ENCODE results near the gene ADAM12.
"Not testable (repeated sequence)": the region's sequence is repeated elsewhere in the genome, so short reads cannot be mapped to it uniquely, and the experiment has no call there.

Gene ADAM12

DNA sequence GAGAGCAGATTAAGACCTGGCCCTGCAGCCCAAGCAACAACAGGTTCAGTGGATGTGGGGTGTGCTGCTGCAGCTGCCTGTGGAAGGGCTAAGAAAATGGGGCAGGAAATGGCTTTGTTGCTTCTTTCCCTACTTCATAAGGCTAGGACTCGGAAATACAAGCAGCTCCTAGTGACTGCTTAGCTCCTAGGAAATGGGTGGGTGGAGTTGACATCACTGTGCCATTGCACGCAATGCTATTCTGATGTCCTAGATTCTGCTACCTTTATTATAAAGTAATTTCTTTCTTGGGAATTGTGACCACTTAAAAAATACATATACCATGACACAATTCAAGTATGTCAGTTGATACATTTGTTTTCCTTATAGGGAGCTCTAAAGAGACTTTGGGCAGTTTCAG is 336.1 kb downstream of the ADAM12 start:
- Histone ChIP-seq H3F3A (ENCODE audit: insufficient read depth, low read length) (no peaks in the 10 kb centered on the region), H2AFZ (ENCODE audit: low read length) (no peak overlapping the region), H3K36me3 (replicated peaks; ENCODE audit: insufficient read depth, low read length) (no peaks in the 10 kb centered on the region), H4K20me1 (ENCODE audit: insufficient read depth, low read length) (no peaks in the 10 kb centered on the region), H3K4me1 (ENCODE audit: low read length) (no peaks in the 10 kb centered on the region), H3K79me2 (ENCODE audit: low read length) (no peaks in the 10 kb centered on the region), H3K9ac (ENCODE audit: low read length) (no peak overlapping the region), H3K27me3 (replicated peaks; ENCODE audit: insufficient read depth, low read length) (no peaks in the 10 kb centered on the region), H3K4me2 (ENCODE audit: low read depth, low read length) (no peak overlapping the region), H3K27ac (ENCODE audit: low read length) (no peak overlapping the region), H3K9me2 (replicated peaks; ENCODE audit: insufficient read depth, low read length) (no peaks in the 10 kb centered on the region), H3K9me3 (replicated peaks; ENCODE audit: insufficient read depth, low read length) (no peaks in the 10 kb centered on the region), H3K4me3 (ENCODE audit: low read length) (no peak overlapping the region)
- no peak for TF ChIP-seq CTCF (IDR thresholded peaks at IDR 0.05; ENCODE audit: low read length)
- TF ChIP-seq EZH2phosphoT487 (IDR thresholded peaks at IDR 0.05; ENCODE audit: low read length) = no peak
- TF ChIP-seq EZH2 (optimal IDR thresholded peaks at IDR 0.05; ENCODE audit: low read depth, low read length) = no peak
- DNase-seq = no peak

DNA sequence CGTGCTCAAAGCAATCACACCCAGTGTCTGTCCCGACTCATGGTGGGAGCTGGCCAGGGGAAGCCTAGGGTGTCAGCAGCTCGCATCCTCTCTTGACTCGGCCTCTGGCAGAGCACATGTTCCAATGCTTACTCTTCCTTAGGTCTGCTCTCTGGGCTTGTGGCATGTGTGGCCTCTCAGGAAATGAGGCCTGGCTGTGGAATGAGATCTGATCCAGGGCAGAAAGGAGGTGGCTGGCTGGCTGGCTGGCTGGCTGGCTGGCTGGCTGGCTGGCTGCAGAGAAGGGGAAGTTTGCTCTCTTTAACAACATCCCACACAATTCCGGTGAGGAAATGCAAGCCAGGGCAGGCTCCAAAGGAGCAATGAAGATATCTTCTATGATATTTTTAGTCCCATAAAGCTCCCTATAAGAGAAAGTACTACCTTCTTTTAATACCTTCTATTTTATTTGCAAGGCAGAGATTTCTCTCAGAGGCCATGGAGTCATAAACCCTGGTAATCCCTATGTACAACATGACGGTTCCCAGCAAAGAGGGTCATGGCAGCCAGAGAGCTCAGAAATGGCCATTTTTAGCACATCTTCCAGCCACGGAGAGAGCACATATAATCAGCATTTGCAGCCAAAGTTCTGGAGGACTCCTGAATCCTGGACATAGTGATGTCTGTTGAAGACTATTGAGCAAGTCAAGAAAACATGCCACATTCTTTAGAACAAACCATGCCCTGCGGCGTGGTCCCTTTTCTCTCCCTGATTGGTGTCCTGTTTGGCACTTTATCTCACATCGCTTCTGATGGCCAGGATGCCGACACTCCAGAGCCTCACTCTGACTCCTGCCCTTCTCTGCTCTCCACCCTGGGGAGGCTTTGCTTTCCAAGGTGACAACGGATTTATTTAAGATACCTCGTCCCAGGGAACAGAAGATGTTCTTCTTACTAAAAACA is 338.2 kb downstream of the ADAM12 start:
- H3K27ac ChIP-seq (ENCODE audit: low read length) = no peak overlapping the region
- no peaks in the 10 kb centered on the region for H3K9me3 ChIP-seq (replicated peaks; ENCODE audit: insufficient read depth, low read length)
- H3F3A ChIP-seq (ENCODE audit: insufficient read depth, low read length) = no peaks in the 10 kb centered on the region
- no peak for TF ChIP-seq EZH2 (optimal IDR thresholded peaks at IDR 0.05; ENCODE audit: low read depth, low read length)
- TF ChIP-seq EZH2phosphoT487 (IDR thresholded peaks at IDR 0.05; ENCODE audit: low read length) = no peak
- TF ChIP-seq CTCF (IDR thresholded peaks at IDR 0.05; ENCODE audit: low read length) = no peak
- no peaks in the 10 kb centered on the region for H3K36me3 ChIP-seq (replicated peaks; ENCODE audit: insufficient read depth, low read length)
- no peaks in the 10 kb centered on the region for H3K4me1 ChIP-seq (ENCODE audit: low read length)
- H3K4me2 ChIP-seq (ENCODE audit: low read depth, low read length) = no peak overlapping the region
- H3K9ac ChIP-seq (ENCODE audit: low read length) = no peak overlapping the region
- H3K9me2 ChIP-seq (replicated peaks; ENCODE audit: insufficient read depth, low read length) = no peaks in the 10 kb centered on the region
- H4K20me1 ChIP-seq (ENCODE audit: insufficient read depth, low read length) = no peaks in the 10 kb centered on the region
- no peak overlapping the region for H2AFZ ChIP-seq (ENCODE audit: low read length)
- H3K4me3 ChIP-seq (ENCODE audit: low read length) = no peak overlapping the region
- no peak for DNase-seq
- H3K79me2 ChIP-seq (ENCODE audit: low read length) = no peaks in the 10 kb centered on the region
- no peaks in the 10 kb centered on the region for H3K27me3 ChIP-seq (replicated peaks; ENCODE audit: insufficient read depth, low read length)

DNA sequence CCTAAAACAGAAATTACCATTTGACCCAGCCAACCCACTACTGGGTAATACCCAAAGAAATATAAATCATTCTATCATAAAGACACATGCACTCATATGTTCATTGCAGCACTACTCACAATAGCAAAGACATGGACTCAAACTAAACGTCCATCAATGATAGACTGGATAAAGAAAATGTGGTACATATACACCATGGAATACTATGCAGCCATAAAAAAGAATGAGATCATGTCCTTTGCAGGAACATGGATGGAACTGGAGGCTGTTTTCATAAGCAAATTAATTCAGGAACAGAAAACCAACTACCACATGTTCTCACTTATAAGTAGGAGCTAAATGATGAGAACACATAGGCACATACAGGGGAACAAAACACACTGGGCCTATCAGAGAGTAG is 340.5 kb downstream of the ADAM12 start:
- not testable (repeated sequence) for H3K4me1 ChIP-seq (ENCODE audit: low read length); H3K27ac ChIP-seq (ENCODE audit: low read length); DNase-seq; H4K20me1 ChIP-seq (ENCODE audit: insufficient read depth, low read length); H3K4me3 ChIP-seq (ENCODE audit: low read length); H3K9ac ChIP-seq (ENCODE audit: low read length); H3K9me2 ChIP-seq (replicated peaks; ENCODE audit: insufficient read depth, low read length); H3K79me2 ChIP-seq (ENCODE audit: low read length); H3K4me2 ChIP-seq (ENCODE audit: low read depth, low read length); H3F3A ChIP-seq (ENCODE audit: insufficient read depth, low read length); H3K36me3 ChIP-seq (replicated peaks; ENCODE audit: insufficient read depth, low read length); H2AFZ ChIP-seq (ENCODE audit: low read length); H3K27me3 ChIP-seq (replicated peaks; ENCODE audit: insufficient read depth, low read length); H3K9me3 ChIP-seq (replicated peaks; ENCODE audit: insufficient read depth, low read length)

DNA sequence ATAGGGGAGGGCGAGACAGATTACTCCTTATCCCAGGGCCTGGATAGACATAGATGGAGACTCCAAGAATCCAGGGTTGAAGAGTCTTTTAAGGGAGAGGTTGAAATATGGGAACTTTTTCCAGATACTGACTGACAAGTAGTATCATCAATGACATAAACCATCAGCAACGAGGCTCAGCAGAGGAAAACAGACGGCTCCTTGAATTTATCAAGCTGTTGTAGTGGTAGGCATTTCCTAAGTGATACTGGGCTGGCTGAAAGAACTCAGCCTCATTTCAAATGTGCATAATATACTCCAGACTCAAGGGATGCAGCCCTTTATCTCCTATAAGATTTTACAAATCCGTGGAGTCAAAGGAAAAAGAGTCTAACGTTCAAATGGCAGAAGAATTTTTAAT is 341.4 kb downstream of the ADAM12 start:
- DNase-seq = no peak
- Histone ChIP-seq H3K27me3 (replicated peaks; ENCODE audit: insufficient read depth, low read length) (no peaks in the 10 kb centered on the region; the same call in 1 of the 2 replicates), H3K9ac (ENCODE audit: low read length) (no peak overlapping the region), H3K4me3 (ENCODE audit: low read length) (no peak overlapping the region), H3K9me2 (replicated peaks; ENCODE audit: insufficient read depth, low read length) (no peaks in the 10 kb centered on the region), H3K27ac (ENCODE audit: low read length) (no peak overlapping the region), H2AFZ (ENCODE audit: low read length) (no peak overlapping the region), H3K9me3 (replicated peaks; ENCODE audit: insufficient read depth, low read length) (no peaks in the 10 kb centered on the region), H3K79me2 (ENCODE audit: low read length) (no peaks in the 10 kb centered on the region), H3K4me2 (ENCODE audit: low read depth, low read length) (no peak overlapping the region), H3K4me1 (ENCODE audit: low read length) (no peaks in the 10 kb centered on the region), H3F3A (ENCODE audit: insufficient read depth, low read length) (no peaks in the 10 kb centered on the region), H4K20me1 (ENCODE audit: insufficient read depth, low read length) (no peaks in the 10 kb centered on the region), H3K36me3 (replicated peaks; ENCODE audit: insufficient read depth, low read length) (no peaks in the 10 kb centered on the region)
- TF ChIP-seq CTCF (IDR thresholded peaks at IDR 0.05; ENCODE audit: low read length) (no peak), EZH2 (optimal IDR thresholded peaks at IDR 0.05; ENCODE audit: low read depth, low read length) (no peak), EZH2phosphoT487 (IDR thresholded peaks at IDR 0.05; ENCODE audit: low read length) (no peak)
